Measurements from ENCODE around the gene CCR2.
A peak's percentile ranks its signal among the peaks of the same experiment; 100 is the strongest.

CCR2 gene

GRCh38 chr3:46374755-46375154 is 20.8 kb downstream of the CCR2 start:
- Histone ChIP-seq H3K27ac (no peak overlapping the region), H3K4me3 (IDR thresholded peaks at IDR 0.05; ENCODE audit: insufficient read depth, low read depth, low read length) (no peak overlapping the region), H3K9ac (no peak overlapping the region), H3K4me1 (ENCODE audit: low read depth, poor library complexity, severe bottlenecking) (peaks cover 15% of the 10 kb centered on the region), H3K79me2 (ENCODE audit: insufficient read depth, low read depth) (no peaks in the 10 kb centered on the region), H4K20me1 (ENCODE audit: insufficient read depth) (no peaks in the 10 kb centered on the region), H3K36me3 (ENCODE audit: insufficient read depth) (no peaks in the 10 kb centered on the region), H3K4me2 (no peak overlapping the region), H2AFZ (ENCODE audit: low read depth) (no peak overlapping the region), H3K27me3 (ENCODE audit: insufficient read depth, low read depth) (no peaks in the 10 kb centered on the region)
- no peak for TF ChIP-seq CTCF (conservative IDR thresholded peaks at IDR 0.05; ENCODE audit: low read depth, low read length)

GRCh38 chr3:46375218-46375617 is 21.3 kb downstream of the CCR2 start:
- no peaks in the 10 kb centered on the region for H3K27me3 ChIP-seq (ENCODE audit: insufficient read depth, low read depth)
- no peak overlapping the region for H2AFZ ChIP-seq (ENCODE audit: low read depth)
- no peak overlapping the region for H3K27ac ChIP-seq
- peaks cover 18% of the 10 kb centered on the region for H3K4me1 ChIP-seq (ENCODE audit: low read depth, poor library complexity, severe bottlenecking)
- H3K9ac ChIP-seq, result no peak overlapping the region
- no peaks in the 10 kb centered on the region for H4K20me1 ChIP-seq (ENCODE audit: insufficient read depth)
- no peaks in the 10 kb centered on the region for H3K36me3 ChIP-seq (ENCODE audit: insufficient read depth)
- no peak for TF ChIP-seq CTCF (conservative IDR thresholded peaks at IDR 0.05; ENCODE audit: low read depth, low read length)
- no peaks in the 10 kb centered on the region for H3K79me2 ChIP-seq (ENCODE audit: insufficient read depth, low read depth)
- no peak overlapping the region for H3K4me2 ChIP-seq
- no peak overlapping the region for H3K4me3 ChIP-seq (IDR thresholded peaks at IDR 0.05; ENCODE audit: insufficient read depth, low read depth, low read length)

GRCh38 chr3:46375814-46376213 is 21.9 kb downstream of the CCR2 start:
- Histone ChIP-seq H3K36me3 (ENCODE audit: insufficient read depth) (no peaks in the 10 kb centered on the region), H3K27me3 (ENCODE audit: insufficient read depth, low read depth) (no peaks in the 10 kb centered on the region), H3K27ac (no peak overlapping the region), H3K4me1 (ENCODE audit: low read depth, poor library complexity, severe bottlenecking) (peaks cover 24% of the 10 kb centered on the region), H2AFZ (ENCODE audit: low read depth) (no peak overlapping the region), H3K79me2 (ENCODE audit: insufficient read depth, low read depth) (no peaks in the 10 kb centered on the region), H3K4me2 (no peak overlapping the region), H3K9ac (no peak overlapping the region), H4K20me1 (ENCODE audit: insufficient read depth) (no peaks in the 10 kb centered on the region), H3K4me3 (IDR thresholded peaks at IDR 0.05; ENCODE audit: insufficient read depth, low read depth, low read length) (no peak overlapping the region)
- TF ChIP-seq CTCF (conservative IDR thresholded peaks at IDR 0.05; ENCODE audit: low read depth, low read length), result no peak

- no peak overlapping the region for H3K9ac ChIP-seq
- H2AFZ ChIP-seq (ENCODE audit: low read depth), result peak overlapping the region; percentile 52; the same call in 1 of the 2 replicates
- TF ChIP-seq CTCF (conservative IDR thresholded peaks at IDR 0.05; ENCODE audit: low read depth, low read length), result peak; percentile 82
- no peak overlapping the region for H3K4me3 ChIP-seq (IDR thresholded peaks at IDR 0.05; ENCODE audit: insufficient read depth, low read depth, low read length)
- peak overlapping the region; percentile 27; the same call in 1 of the 2 replicates for H3K4me2 ChIP-seq
- H3K27me3 ChIP-seq (ENCODE audit: insufficient read depth, low read depth), result no peaks in the 10 kb centered on the region
- no peaks in the 10 kb centered on the region for H3K36me3 ChIP-seq (ENCODE audit: insufficient read depth)
- H3K27ac ChIP-seq, result no peak overlapping the region; the same call in 1 of the 2 replicates
- no peaks in the 10 kb centered on the region for H4K20me1 ChIP-seq (ENCODE audit: insufficient read depth)
- peaks cover 25% of the 10 kb centered on the region for H3K4me1 ChIP-seq (ENCODE audit: low read depth, poor library complexity, severe bottlenecking)
- no peaks in the 10 kb centered on the region for H3K79me2 ChIP-seq (ENCODE audit: insufficient read depth, low read depth)
Observed at GRCh38 chr3:46378426-46378942, 24.6 kb downstream of the CCR2 start.
